Putamen (tissue), 1 donor: Measurements from ENCODE around the gene FAM222A.

Source experiments
- DNase-seq: peaks from one replicate; pipeline ENCODE4 v3.0.0-alpha.2; 2016; ENCODE audit warnings: low spot score

The FAM222A gene

GRCh38 chr12:109725321-109726105 is 11.9 kb downstream of the FAM222A start:
- DNase-seq, result peak; percentile 90

- no peak for DNase-seq
These were observed 12.5 kb downstream of the FAM222A start for GRCh38 chr12:109726106-109726497.

- DNase-seq, result no peak
These were observed 12.9 kb downstream of the FAM222A start for GRCh38 chr12:109726511-109727038.

GRCh38 chr12:109727039-109727723 is 13.6 kb downstream of the FAM222A start:
- DNase-seq, result peak; percentile 96

GRCh38 chr12:109727746-109728726 is 14.4 kb downstream of the FAM222A start:
- no peak for DNase-seq

DNA sequence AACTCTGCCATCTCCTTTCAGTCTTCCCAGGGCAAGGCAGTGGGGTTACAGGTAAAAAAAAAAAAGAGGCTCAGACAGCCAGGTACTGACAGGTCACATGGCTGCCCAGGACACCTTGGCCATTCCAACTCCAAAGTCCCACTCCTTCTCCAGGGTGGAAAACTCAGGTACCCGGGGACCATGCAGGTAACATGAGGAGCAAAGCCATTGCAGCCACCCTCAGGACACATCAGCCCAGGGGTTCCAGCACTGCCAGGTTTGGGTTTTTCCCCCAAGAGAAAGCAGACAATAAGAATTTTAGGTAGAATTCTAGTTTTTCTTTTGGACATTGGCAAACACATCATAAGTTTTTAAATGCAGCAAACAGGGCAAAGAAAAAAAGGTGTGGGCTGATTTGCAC is 15.3 kb downstream of the FAM222A start:
- no peak for DNase-seq

- DNase-seq, result no peak
These were observed 15.8 kb downstream of the FAM222A start for GRCh38 chr12:109729371-109729781.

- DNase-seq, result no peak
These were observed 16.2 kb downstream of the FAM222A start for GRCh38 chr12:109729801-109730200.

DNA sequence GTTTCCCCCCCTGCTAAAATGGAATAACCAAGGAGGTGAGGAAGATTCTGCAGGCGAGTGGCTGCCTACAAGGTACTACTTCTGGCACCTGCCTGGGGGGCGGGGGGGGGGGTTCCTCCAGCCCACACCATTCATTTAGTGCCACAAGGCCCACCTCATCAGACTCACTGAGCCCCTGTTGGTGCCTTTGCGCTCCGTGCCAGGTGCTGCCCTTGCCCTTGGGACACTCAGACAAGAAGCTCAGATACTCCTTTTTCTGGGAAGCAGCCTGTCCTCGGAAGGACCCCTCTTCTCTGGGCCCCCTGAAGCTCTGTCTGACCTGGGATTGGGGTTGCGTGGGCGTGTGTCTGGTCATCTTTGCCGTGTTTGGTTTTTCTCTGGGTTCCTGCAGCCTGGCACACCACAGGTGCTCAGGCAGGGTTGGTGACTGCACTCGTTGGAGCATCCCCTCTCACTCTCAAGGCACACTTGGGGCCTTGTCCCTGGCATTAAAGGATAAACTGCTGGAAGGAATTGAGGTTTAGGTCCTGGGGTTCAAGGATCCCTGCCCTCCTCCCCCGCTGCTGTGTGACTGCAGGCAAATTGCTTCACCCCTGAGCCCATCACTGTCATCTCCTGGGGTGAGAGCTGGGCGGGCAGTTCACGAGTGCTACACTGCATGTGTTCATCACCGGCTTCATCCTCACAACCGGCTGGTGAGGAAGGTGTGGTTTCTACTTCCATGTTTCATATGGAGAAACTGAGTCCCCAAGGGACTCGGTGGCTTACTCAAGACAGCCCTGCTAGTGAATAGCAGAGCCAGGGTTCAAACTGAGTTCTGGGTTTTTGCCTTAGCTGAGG is 16.9 kb downstream of the FAM222A start:
- no peak for DNase-seq

DNA sequence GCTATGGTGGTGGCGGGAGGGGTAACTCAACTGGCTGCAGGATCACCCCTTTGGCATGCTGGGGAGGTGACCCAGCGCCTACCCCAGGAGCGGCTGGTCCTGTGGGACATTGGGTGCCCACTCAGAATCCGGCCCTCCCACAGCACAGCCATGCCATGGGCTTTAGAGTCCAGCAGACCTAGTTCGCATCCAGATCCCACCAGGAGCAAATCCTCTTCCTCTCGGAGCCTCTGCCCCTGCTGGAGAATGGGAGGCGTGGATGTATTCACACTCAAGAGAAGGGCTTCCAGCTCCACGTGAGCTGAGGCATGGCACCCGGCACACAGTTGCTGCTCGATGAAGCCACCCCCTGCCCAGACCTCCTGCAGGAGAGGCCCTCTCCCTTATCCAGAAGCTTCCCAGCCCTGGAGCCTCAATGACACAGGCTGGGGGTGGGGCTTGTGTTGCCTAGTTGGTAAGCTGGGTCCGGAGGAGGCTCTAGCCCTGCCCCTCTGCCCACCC is 17.7 kb downstream of the FAM222A start:
- DNase-seq, result no peak

- no peak for DNase-seq
These were observed 18.2 kb downstream of the FAM222A start for GRCh38 chr12:109731806-109732205.

GRCh38 chr12:109732321-109733305 is 19.0 kb downstream of the FAM222A start:
- no peak for DNase-seq

- no peak for DNase-seq
These were observed 20.8 kb downstream of the FAM222A start for GRCh38 chr12:109734219-109735000.

GRCh38 chr12:109735051-109735521 is 21.5 kb downstream of the FAM222A start:
- DNase-seq, result no peak

GRCh38 chr12:109735825-109736551 is 22.4 kb downstream of the FAM222A start:
- no peak for DNase-seq

GRCh38 chr12:109736552-109737108 is 23.0 kb downstream of the FAM222A start:
- DNase-seq, result no peak

GRCh38 chr12:109737126-109737525 is 23.5 kb downstream of the FAM222A start:
- DNase-seq, result no peak

GRCh38 chr12:109737631-109738030 is 24.0 kb downstream of the FAM222A start:
- no peak for DNase-seq
